T47D (cell line): Measurements from ENCODE around the gene KLHL3.

ENCODE experiments used
- DNase-seq, 2 experiments: peaks; one replicate each; pipeline versions ENCODE4 v3.0.0 to v3.0.0-alpha.2; 2011 to 2012; ENCODE audit warnings: low read depth in 1 of 2, low spot score in 1 of 2
- JUND ChIP-seq: IDR thresholded peaks from 2 replicates; pipeline ENCODE4 v1.6.1; 2012; ENCODE audit warnings: low read depth
- in situ Hi-C: cut with HindIII; loops from 2 replicates; pipeline ENCODE4 v1.10.0; 2016; ENCODE audit warnings: low sequenced_read_pairs, low pct_unique_long_range_greater_than_20kb

Gene KLHL3

GRCh38 chr5:137736496-137736895, 607 bp upstream of the KLHL3 start:
- no peak for TF ChIP-seq JUND
- no peak for DNase-seq
- in situ Hi-C loops = no loop called here

- in situ Hi-C loops = no loop called here
- TF ChIP-seq JUND = no peak
- DNase-seq = no peak
Observed at GRCh38 chr5:137734962-137735554, 831 bp downstream of the KLHL3 start.

GRCh38 chr5:137734331-137734730, 1.6 kb downstream of the KLHL3 start:
- no peak for DNase-seq
- in situ Hi-C loops = no loop called here

GRCh38 chr5:137733922-137734321, 2.0 kb downstream of the KLHL3 start:
- TF ChIP-seq JUND = no peak
- in situ Hi-C loops = no loop called here
- no peak for DNase-seq

More at GRCh38 chr5:137734331-137734730, 1.6 kb downstream of the KLHL3 start:
- no peak for TF ChIP-seq JUND

- no peak for DNase-seq
- TF ChIP-seq JUND = no peak
- in situ Hi-C loops = no loop called here
Observed at GRCh38 chr5:137733006-137733405, 2.9 kb downstream of the KLHL3 start.

- in situ Hi-C loops = no loop called here
- TF ChIP-seq JUND = no peak
- DNase-seq = no peak
Observed at GRCh38 chr5:137731176-137731575, 4.7 kb downstream of the KLHL3 start.

- TF ChIP-seq JUND = no peak
- no peak for DNase-seq
- in situ Hi-C loops = no loop called here
Observed at GRCh38 chr5:137730336-137730735, 5.6 kb downstream of the KLHL3 start.

GRCh38 chr5:137728048-137728447, 7.8 kb downstream of the KLHL3 start:
- no peak for TF ChIP-seq JUND
- no peak for DNase-seq
- in situ Hi-C loops = no loop called here

GRCh38 chr5:137727623-137728022, 8.3 kb downstream of the KLHL3 start:
- DNase-seq = no peak
- in situ Hi-C loops = no loop called here
- TF ChIP-seq JUND = no peak

- DNase-seq = no peak
- in situ Hi-C loops = no loop called here
- TF ChIP-seq JUND = no peak
Observed at GRCh38 chr5:137724251-137724650, 11.6 kb downstream of the KLHL3 start.

GRCh38 chr5:137718611-137719010, 17.3 kb downstream of the KLHL3 start:
- no peak for TF ChIP-seq JUND
- no peak for DNase-seq
- in situ Hi-C loops = no loop called here

- no peak for TF ChIP-seq JUND
- in situ Hi-C loops = no loop called here
Observed at GRCh38 chr5:137716337-137716736, 19.6 kb downstream of the KLHL3 start.

GRCh38 chr5:137715456-137715855, 20.4 kb downstream of the KLHL3 start:
- TF ChIP-seq JUND = no peak
- no peak for DNase-seq
- in situ Hi-C loops = no loop called here

More at GRCh38 chr5:137716337-137716736, 19.6 kb downstream of the KLHL3 start:
- DNase-seq = no peak

- in situ Hi-C loops = no loop called here
- no peak for DNase-seq
- TF ChIP-seq JUND = no peak
Observed at GRCh38 chr5:137714946-137715345, 20.9 kb downstream of the KLHL3 start.
